ENCODE results near the gene FANCI.

- TF ChIP-seq CTCF (IDR thresholded peaks at IDR 0.05), result no peak
- TF ChIP-seq EZH2 (IDR thresholded peaks at IDR 0.05), result no peak
These were observed 18.2 kb upstream of the FANCI start for GRCh38 chr15:89225588-89225987.

All from neural progenitor cell (in vitro differentiated cells).